MM.1S (cell line): ENCODE data around the gene TPCN2.

Experiments used
- DNase-seq: peaks from one replicate; pipeline ENCODE4 v3.0.0-alpha.2; 2015
- H2AFZ ChIP-seq: fragments of 300-600 bp; sonication (generic); 2 replicates; pipeline ENCODE4 v1.6.0; 2016; ENCODE audit warnings: antibody characterized with exemption, low read length
- H3F3A ChIP-seq: fragments of 300-600 bp; sonication (generic); 2 replicates; pipeline ENCODE4 v1.6.1; 2016; ENCODE audit warnings: mild to moderate bottlenecking, antibody characterized with exemption, low read length, moderate library complexity, mixed read lengths; ENCODE audit not compliant: insufficient read depth
- H3K27ac ChIP-seq: fragments of 300-600 bp; sonication (generic); 2 replicates; pipeline ENCODE4 v1.5.1; 2016; ENCODE audit warnings: mild to moderate bottlenecking, low read length
- H3K27me3 ChIP-seq: fragments of 300-600 bp; sonication (generic); replicated peaks from 2 replicates; pipeline ENCODE4 v1.6.0; 2016; ENCODE audit warnings: low read length; ENCODE audit not compliant: insufficient read depth
- H3K36me3 ChIP-seq: fragments of 300-600 bp; sonication (generic); replicated peaks from 2 replicates; pipeline ENCODE4 v1.6.1; 2016; ENCODE audit warnings: mild to moderate bottlenecking, low read length, mixed read lengths; ENCODE audit not compliant: insufficient read depth
- H3K4me1 ChIP-seq: fragments of 300-600 bp; sonication (generic); 2 replicates; pipeline ENCODE4 v1.6.1; 2016; ENCODE audit warnings: low read length, mixed read lengths
- H3K4me2 ChIP-seq: fragments of 300-600 bp; sonication (generic); 2 replicates; pipeline ENCODE4 v1.6.0; 2016; ENCODE audit warnings: low read depth, low read length
- H3K4me3 ChIP-seq: fragments of 300-600 bp; sonication (generic); 2 replicates; pipeline ENCODE4 v1.5.1; 2016; ENCODE audit warnings: low read length, mixed read lengths
- H3K79me2 ChIP-seq: fragments of 300-600 bp; sonication (generic); 2 replicates; pipeline ENCODE4 v1.6.1; 2016; ENCODE audit warnings: mixed run types, low read length, mixed read lengths
- H3K9ac ChIP-seq: fragments of 300-600 bp; sonication (generic); 2 replicates; pipeline ENCODE4 v1.6.1; 2016; ENCODE audit warnings: low read length, mixed read lengths
- H3K9me2 ChIP-seq: fragments of 300-600 bp; sonication (generic); replicated peaks from 2 replicates; pipeline ENCODE4 v1.6.1; 2016; ENCODE audit warnings: mild to moderate bottlenecking, low read length, mixed read lengths; ENCODE audit not compliant: insufficient read depth
- H3K9me3 ChIP-seq: fragments of 300-600 bp; sonication (generic); replicated peaks from 2 replicates; pipeline ENCODE4 v1.6.1; 2016; ENCODE audit warnings: mild to moderate bottlenecking, low read length, mixed read lengths; ENCODE audit not compliant: insufficient read depth
- H4K20me1 ChIP-seq: fragments of 300-600 bp; sonication (generic); 2 replicates; pipeline ENCODE4 v1.6.1; 2016; ENCODE audit warnings: mild to moderate bottlenecking, low read length, moderate library complexity, mixed read lengths; ENCODE audit not compliant: insufficient read depth
- EZH2 ChIP-seq: fragments of 300-600 bp; sonication (generic); optimal IDR thresholded peaks from 2 replicates; pipeline ENCODE3; 2017; ENCODE audit warnings: low read depth, mild to moderate bottlenecking, antibody characterized with exemption, low read length, mixed read lengths
- EZH2phosphoT487 ChIP-seq: fragments of 300-600 bp; sonication (generic); IDR thresholded peaks from 2 replicates; pipeline ENCODE4 v1.6.1; 2018; ENCODE audit warnings: antibody characterized with exemption, low read length
- TF ChIP-seq, protein P1 (sequence below): fragments of 300-600 bp; sonication (generic); IDR thresholded peaks from 2 replicates; pipeline ENCODE4 v1.5.1; 2016; ENCODE audit warnings: antibody characterized with exemption, low read length, mixed read lengths

Gene TPCN2

DNA sequence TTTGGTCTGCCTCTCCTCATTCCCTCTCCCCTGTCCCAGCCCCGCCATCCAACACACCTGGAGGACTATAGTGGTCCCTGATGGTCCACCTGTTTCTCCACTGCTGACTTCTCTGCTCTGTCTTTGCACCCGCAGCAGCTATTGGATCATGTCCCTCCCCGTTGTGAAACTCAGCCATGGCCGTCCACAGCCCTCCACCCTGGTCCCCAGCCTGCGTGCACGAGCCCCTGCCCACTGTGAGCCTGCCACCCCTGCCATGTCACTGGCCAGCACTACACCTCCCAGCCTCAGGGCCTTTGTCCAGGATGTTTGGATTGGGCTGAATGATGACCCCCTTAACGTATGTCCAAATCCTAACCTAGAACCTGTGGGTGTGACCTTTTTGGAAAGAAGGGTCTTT, 59.3 kb downstream of the TPCN2 start:
- Histone ChIP-seq H3K4me3 (no peak overlapping the region), H3K27ac (no peak overlapping the region), H2AFZ (no peak overlapping the region), H3F3A (no peaks in the 10 kb centered on the region), H3K36me3 (no peaks in the 10 kb centered on the region), H3K9me2 (no peaks in the 10 kb centered on the region), H3K9ac (no peak overlapping the region), H3K4me2 (no peak overlapping the region), H3K79me2 (no peaks in the 10 kb centered on the region), H3K9me3 (no peaks in the 10 kb centered on the region), H3K4me1 (no peaks in the 10 kb centered on the region), H4K20me1 (no peaks in the 10 kb centered on the region), H3K27me3 (peaks cover 77% of the 10 kb centered on the region)
- DNase-seq: no peak
- TF ChIP-seq EZH2: no peak
- TF ChIP-seq, protein P1, sequence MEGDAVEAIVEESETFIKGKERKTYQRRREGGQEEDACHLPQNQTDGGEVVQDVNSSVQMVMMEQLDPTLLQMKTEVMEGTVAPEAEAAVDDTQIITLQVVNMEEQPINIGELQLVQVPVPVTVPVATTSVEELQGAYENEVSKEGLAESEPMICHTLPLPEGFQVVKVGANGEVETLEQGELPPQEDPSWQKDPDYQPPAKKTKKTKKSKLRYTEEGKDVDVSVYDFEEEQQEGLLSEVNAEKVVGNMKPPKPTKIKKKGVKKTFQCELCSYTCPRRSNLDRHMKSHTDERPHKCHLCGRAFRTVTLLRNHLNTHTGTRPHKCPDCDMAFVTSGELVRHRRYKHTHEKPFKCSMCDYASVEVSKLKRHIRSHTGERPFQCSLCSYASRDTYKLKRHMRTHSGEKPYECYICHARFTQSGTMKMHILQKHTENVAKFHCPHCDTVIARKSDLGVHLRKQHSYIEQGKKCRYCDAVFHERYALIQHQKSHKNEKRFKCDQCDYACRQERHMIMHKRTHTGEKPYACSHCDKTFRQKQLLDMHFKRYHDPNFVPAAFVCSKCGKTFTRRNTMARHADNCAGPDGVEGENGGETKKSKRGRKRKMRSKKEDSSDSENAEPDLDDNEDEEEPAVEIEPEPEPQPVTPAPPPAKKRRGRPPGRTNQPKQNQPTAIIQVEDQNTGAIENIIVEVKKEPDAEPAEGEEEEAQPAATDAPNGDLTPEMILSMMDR: no peak
- no peak for TF ChIP-seq EZH2phosphoT487

DNA sequence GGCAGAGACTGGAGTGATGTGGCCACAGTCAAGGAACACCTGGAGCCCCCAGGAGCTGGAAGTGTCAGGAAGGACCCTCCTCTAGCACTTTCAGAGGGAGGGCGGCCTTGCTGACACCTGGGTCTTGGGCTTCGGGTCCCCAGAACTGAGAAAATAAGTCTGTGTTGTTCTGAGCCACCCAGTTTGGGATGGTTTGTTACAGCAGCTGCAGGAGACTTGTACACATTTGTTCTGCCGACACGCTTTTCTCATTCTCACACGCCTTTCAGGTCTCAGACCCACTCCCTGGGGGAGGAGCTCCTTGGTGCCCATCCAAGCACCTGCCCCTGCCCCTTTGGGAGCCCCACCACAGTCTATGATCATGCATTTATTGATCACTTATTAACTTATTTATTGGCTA, 59.8 kb downstream of the TPCN2 start:
- peaks cover 77% of the 10 kb centered on the region for H3K27me3 ChIP-seq
- no peak overlapping the region for H3K27ac ChIP-seq
- no peaks in the 10 kb centered on the region for H3F3A ChIP-seq
- H3K79me2 ChIP-seq: no peaks in the 10 kb centered on the region
- H3K4me1 ChIP-seq: no peaks in the 10 kb centered on the region
- H3K9me2 ChIP-seq: no peaks in the 10 kb centered on the region
- H3K4me3 ChIP-seq: no peak overlapping the region
- no peak overlapping the region for H3K4me2 ChIP-seq
- H3K36me3 ChIP-seq: no peaks in the 10 kb centered on the region
- H3K9me3 ChIP-seq: no peaks in the 10 kb centered on the region
- no peaks in the 10 kb centered on the region for H4K20me1 ChIP-seq
- DNase-seq: no peak
- TF ChIP-seq EZH2: no peak
- TF ChIP-seq, protein P1: no peak
- no peak for TF ChIP-seq EZH2phosphoT487
- H2AFZ ChIP-seq: no peak overlapping the region
- no peak overlapping the region for H3K9ac ChIP-seq

DNA sequence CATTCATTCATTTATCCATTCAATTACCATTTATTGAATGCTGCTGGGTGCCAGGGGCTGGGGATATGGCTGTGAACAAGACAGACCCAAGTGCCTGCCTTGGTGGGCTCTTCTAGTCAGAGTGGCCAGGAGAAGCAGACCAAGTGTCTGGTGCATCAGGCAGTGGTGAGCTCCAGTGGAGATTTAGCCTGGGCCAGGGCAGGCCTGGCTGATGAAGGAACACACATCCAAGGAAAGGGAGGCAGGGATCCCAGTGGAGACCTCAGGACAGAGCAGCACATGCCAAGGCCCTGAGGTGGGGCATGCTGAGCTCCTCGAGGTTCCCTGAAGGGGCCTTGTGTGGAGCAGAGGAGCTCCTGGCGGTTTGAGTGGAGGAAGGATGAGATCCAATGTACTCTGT, 60.4 kb downstream of the TPCN2 start:
- Histone ChIP-seq H3F3A (no peaks in the 10 kb centered on the region), H3K4me2 (no peak overlapping the region), H3K9me3 (no peaks in the 10 kb centered on the region), H3K9ac (no peak overlapping the region), H3K36me3 (no peaks in the 10 kb centered on the region), H3K27me3 (peaks cover 77% of the 10 kb centered on the region), H3K4me3 (no peak overlapping the region), H3K4me1 (no peaks in the 10 kb centered on the region), H3K9me2 (no peaks in the 10 kb centered on the region), H3K79me2 (no peaks in the 10 kb centered on the region), H3K27ac (no peak overlapping the region), H2AFZ (no peak overlapping the region), H4K20me1 (no peaks in the 10 kb centered on the region)
- TF ChIP-seq, protein P1: no peak
- TF ChIP-seq EZH2: no peak
- no peak for TF ChIP-seq EZH2phosphoT487
- no peak for DNase-seq
